Left renal cortex interstitium (tissue), 4 donors: ENCODE data around the gene PCA3. TPM values are rescaled to one million over a fixed set of nuclear protein-coding genes. Genes with fewer than 3 reads are reported as not detected.
"Not testable (repeated sequence)": the region's sequence is repeated elsewhere in the genome, so short reads cannot be mapped to it uniquely, and the experiment has no call there.

Experiments
- DNase-seq, 4 donors: peaks; one replicate each; pipeline ENCODE4 v3.0.0-alpha.2; 2013; ENCODE audit warnings: low read depth in 4 of 4, low spot score in 2 of 4, missing footprints in 1 of 4
- polyA plus RNA-seq, 4 donors: library from polyadenylated mRNA; unstranded; fragments of 120-200 nt; gene quantifications; one replicate each; pipeline ENCODE4 v1.2.1, GENCODE V29; 2013; ENCODE audit not compliant: insufficient read length in 4 of 4

Gene PCA3
- polyA plus RNA-seq, result 1 to 10 TPM in 2 of 4 donors, under 1 TPM in 2; 0.18 to 1.5 (median 0.70) TPM

- no peak for DNase-seq
These were observed at the start of gene PCA3 for GRCh38 chr9:76764138-76764537. PCA3 (plus strand) TSS chr9:76764438.

DNA sequence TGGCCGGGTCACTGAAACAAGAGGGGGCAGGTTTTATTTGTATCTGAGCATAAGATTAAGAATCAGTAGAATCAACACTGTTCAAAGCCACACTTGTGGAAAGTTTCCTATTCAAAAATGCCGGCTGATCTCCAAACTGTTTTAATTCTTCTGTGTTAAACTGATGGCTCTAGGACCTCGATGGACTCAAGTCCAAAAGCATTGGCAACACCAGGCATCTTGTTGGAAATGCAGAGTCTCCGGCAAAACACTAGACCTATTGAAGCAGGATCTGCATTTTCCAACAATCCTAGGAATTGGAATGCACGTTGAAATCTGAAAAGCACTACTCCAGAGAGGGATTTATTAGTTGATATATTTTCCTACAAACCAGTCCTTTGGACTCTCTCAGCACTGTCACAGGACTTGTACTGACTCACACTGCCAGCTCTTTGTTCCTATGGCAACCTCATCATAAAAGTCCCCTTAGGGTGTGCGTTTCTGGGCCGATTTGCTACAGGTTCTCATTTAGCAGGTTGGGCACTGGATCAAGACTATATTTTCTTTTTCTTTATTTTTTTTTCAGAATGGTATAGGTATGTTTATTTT lies 48.1 kb upstream of the PCA3 start:
- no peak for DNase-seq

- DNase-seq, result no peak
These were observed 47.1 kb upstream of the PCA3 start for GRCh38 chr9:76717176-76717575.

DNA sequence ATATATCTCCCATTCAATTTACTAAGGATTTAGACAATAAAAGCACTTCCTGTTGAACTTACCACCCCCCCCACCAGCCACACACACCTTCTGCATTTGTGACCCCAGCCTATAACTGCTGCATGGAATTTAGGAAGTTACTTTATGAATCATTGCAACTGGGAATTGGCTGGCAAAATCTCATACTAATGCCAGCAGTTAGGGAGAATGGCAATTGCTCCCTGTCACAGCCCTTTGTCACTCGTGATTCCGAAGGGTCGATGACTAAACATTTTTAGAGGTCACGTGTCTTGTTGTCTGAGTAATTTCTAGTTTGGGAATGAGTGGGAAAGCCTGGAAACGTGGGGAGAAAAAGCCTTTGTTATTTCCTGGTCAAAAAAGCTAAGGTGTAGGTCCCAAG lies 46.6 kb upstream of the PCA3 start:
- DNase-seq, result no peak

- DNase-seq, result no peak
These were observed 46.1 kb upstream of the PCA3 start for GRCh38 chr9:76718166-76718565.

- DNase-seq, result no peak
These were observed 44.0 kb upstream of the PCA3 start for GRCh38 chr9:76720245-76720644.

GRCh38 chr9:76725011-76725546 lies 39.2 kb upstream of the PCA3 start:
- no peak for DNase-seq

DNA sequence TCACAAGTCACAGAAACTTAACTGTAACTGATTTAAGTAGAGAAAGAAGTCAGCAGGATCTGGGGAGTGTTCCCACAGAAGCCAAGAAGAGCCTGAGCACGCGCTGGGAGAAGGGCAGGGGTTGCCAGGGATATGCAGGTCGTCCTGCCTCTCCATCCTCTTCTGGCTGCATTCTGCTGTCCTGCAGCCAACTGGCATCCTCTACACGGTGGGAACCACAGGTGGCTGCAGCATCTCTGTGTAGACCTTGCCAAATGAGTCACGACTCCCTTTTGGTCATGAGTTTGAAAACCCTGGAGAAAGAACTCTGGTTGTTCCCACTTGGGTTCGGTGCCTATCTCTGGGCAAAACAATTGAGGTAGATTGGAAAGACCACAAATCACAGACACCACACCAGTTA lies 38.4 kb upstream of the PCA3 start:
- DNase-seq, result no peak

GRCh38 chr9:76729116-76729515 lies 35.1 kb upstream of the PCA3 start:
- no peak for DNase-seq

- no peak for DNase-seq
These were observed 34.1 kb upstream of the PCA3 start for GRCh38 chr9:76729980-76730737.

- DNase-seq, result no peak
These were observed 33.4 kb upstream of the PCA3 start for GRCh38 chr9:76730801-76731200.

- no peak for DNase-seq
These were observed 31.8 kb upstream of the PCA3 start for GRCh38 chr9:76732341-76732958.

DNA sequence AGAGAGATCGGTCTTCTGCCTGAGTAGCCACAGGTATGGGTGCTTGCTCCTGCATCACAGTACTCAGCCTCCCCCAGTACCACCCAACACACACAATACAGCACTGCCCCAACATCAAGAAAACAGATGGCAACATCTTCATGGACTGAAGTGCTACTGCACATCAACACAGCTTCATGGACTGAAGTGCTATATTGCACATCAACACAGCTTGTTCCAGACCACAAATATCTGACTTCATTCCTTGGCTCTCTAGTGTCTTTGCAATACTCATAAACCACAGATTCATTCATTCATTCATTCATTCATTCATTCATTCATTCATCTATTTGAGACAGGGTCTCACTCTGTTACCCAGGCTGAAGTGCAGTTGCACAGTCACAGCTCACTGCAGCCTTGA lies 31.1 kb upstream of the PCA3 start:
- DNase-seq, result no peak

DNA sequence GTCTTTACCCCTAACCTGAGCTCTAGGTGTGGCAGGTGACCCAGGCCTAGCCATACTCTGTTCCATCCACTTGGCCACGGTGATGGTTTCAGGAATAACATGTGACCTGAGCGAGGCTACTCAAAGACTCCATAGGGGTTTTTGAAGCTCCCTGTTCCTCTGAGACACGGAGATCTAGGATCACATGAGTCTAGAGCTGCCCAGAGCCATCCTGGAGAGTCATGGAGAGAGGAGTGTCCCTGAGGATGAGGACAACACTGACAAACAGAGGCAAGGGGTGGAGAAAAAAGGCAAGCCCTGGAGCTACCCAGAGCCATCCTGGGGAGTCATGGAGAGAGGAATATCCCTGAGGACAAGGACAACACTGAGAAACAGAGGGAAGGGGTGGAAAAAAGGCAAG lies 29.5 kb upstream of the PCA3 start:
- no peak for DNase-seq

DNA sequence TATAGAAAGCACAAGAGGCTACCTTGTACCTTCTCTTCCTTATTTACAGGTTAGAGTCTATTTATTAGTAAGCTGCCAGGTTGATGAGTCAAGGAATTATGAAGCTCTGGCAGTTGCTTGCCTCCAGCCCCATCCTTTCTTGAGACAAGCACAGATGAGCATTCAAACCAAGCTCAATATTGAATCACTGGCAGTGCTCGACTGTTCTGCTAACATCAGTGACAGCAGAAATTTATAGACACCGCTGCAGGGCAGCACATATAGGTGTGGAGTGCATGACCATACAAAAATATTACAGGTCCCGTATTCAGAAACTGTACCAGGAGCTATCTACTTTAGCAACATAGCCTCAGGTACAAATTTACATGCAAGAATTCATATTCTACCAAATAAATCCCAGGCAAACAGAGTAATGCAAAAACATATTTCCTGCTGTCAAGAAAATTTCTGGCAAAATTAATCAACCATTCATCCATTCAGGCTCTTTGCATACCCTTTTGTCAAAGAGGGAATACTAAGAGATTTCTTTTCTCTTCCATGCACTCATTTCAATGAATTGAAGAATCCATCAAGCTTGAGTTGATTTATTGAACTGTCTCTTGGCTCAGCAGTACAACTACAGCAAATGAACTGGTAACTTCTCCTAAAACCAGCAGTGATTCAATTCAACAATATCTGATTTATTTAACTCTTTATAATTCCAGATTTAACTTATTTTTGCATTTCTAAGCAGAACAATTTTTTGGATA lies 26.9 kb upstream of the PCA3 start:
- DNase-seq, result no peak

- no peak for DNase-seq
These were observed 25.8 kb upstream of the PCA3 start for GRCh38 chr9:76738402-76738801.

- DNase-seq, result no peak
These were observed 22.7 kb upstream of the PCA3 start for GRCh38 chr9:76741524-76741923.

DNA sequence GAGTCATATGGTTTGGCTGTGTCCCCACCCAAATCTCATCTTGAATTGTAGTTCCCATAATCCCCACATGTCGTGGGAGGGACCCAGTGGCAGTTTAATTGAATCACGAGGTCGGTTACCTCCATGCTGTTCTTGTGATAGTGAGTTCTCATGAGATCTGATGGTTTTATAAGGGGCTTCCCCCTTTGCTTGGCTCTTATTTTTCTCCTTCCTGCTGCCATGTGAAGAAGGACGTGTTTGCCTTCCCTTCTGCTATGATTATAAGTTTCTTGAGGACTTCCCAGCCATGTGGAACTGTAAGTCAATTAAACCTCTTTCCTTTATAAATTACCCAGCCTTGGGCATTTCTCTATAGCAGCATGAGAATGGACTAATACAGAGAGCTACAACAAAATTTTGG lies 21.3 kb upstream of the PCA3 start:
- not testable (repeated sequence) for DNase-seq

DNA sequence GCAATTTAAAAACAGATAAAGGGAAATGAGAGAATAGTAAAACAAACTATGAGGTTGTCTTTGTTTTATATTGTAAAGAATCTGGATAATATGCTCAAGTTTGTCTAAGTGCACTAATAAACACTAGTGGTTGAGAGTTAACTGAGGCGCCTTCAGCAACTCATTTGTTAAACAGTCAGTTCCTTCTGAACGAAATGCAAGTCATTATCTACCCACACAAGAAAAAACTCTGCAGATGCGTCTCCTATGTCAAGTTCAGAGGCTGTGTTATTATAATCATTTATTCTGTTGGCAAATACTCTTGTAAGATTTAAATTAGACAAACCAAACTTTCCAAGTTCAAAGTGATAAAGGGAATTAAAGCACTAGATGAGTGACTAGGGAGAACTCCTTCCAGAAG lies 20.3 kb upstream of the PCA3 start:
- DNase-seq, result no peak

DNA sequence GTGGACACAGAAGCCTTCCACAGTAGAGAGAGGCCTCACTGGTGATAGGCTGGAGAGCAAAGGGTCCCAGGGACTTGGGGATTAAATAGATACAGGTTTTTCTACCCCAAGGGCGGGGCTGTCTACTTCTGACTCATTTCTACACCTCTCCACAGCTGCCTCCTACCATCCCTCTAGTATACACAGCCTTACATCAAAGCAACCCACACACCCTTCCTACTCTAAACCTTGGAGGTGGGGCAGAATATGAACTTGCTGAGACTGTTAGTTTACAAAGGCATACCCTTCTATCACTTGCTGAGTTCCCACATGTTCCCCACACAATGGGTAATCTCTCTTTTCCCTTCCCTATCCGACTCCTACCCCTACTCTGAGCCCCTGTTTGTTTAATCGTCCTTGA lies 19.9 kb upstream of the PCA3 start:
- no peak for DNase-seq

DNA sequence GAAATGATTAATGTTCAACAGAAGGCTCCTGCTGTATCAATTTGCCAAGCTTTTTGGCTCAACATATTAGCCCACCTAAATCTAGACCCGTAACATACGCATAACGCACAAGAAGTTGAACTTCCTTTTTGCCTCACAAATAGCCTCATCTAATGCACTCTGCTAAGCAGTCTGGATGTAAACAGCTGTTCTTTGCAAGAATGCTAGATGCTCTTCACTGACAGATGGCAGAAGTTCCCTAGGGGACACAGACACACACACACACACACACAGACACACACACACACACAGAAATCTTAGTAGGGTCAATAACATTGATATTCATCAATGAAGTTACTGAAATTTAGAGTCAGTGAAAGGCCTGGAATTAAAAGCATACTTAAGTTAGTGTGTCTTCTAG lies 13.2 kb upstream of the PCA3 start:
- DNase-seq, result no peak
